Transverse colon (tissue), 4 donors: ENCODE results near the gene TTYH3. TPM values are rescaled to one million over a fixed set of nuclear protein-coding genes. Genes with fewer than 3 reads are reported as not detected.

Experiments used
- DNase-seq: peaks from one replicate; pipeline ENCODE4 v3.0.0-alpha.2; 2019
- H3K27ac ChIP-seq, 4 donors: fragments of 200-600 bp; sonication (generic); 2 replicates each; pipeline ENCODE4 v1.5.1; 2016 to 2018; ENCODE audit warnings: inconsistent platforms in 4 of 4
- H3K27me3 ChIP-seq: fragments of 200-600 bp; sonication (generic); 2 replicates; pipeline ENCODE4 v1.5.1; 2017; ENCODE audit warnings: inconsistent platforms
- H3K36me3 ChIP-seq, 4 donors: fragments of 200-600 bp; sonication (generic); 2 replicates each; pipeline ENCODE4 v1.5.1; 2017 to 2019; ENCODE audit warnings: inconsistent platforms in 4 of 4
- H3K4me1 ChIP-seq, 4 donors: fragments of 200-600 bp; sonication (generic); 2 replicates each; pipeline ENCODE4 v1.5.1; 2017 to 2020; ENCODE audit warnings: inconsistent platforms in 4 of 4
- H3K4me3 ChIP-seq, 4 donors: fragments of 200-600 bp; sonication (generic); 1 replicate in 1 of 4; 2 replicates in 3 of 4; pipeline versions ENCODE4 v1.5.1 to v1.6.1; 2017 to 2019; ENCODE audit warnings: inconsistent platforms in 4 of 4
- H3K9me3 ChIP-seq, 2 donors: fragments of 200-600 bp; sonication (generic); 2 replicates each; pipeline ENCODE4 v1.5.1; 2017 to 2019; ENCODE audit warnings: inconsistent platforms in 2 of 2
- EP300 ChIP-seq: sonication (generic); formaldehyde crosslinking; IDR thresholded peaks from one replicate; pipeline ENCODE4 v1.6.1; 2017; ENCODE audit warnings: antibody characterized with exemption, low read depth
- POLR2A ChIP-seq: fragments of 450-650 bp; IDR thresholded peaks from one replicate; pipeline ENCODE4 v1.6.1; 2016; ENCODE audit warnings: antibody characterized with exemption, mild to moderate bottlenecking, moderate library complexity
- POLR2AphosphoS5 ChIP-seq, 3 donors: sonication (generic); formaldehyde crosslinking; IDR thresholded peaks; one replicate each; pipeline ENCODE4 v1.6.1; 2016; ENCODE audit warnings: antibody characterized with exemption in 3 of 3
- WGBS, 2 donors: methylation state at CpG; one replicate each; pipeline ENCODE4 v1.1.5; 2018; ENCODE audit warnings: low coverage in 1 of 2; 5-methylcytosine and 5-hydroxymethylcytosine counted together
- in situ Hi-C, 4 donors: fragments of 200-750 bp; cut with MboI; loops; one replicate each; pipeline versions ENCODE4 v1.15.0 to v1.15.1; 2017; ENCODE audit warnings: low sequenced_read_pairs in 3 of 4, low pct_ligation_motif_present in 1 of 4, low pct_unique_long_range_greater_than_20kb in 1 of 4
- intact Hi-C: fragments of 100-400 bp; cut with DNase I; formaldehyde crosslinking; loops from one replicate; pipeline ENCODE4 v1.15.1; 2023; ENCODE audit warnings: low total_unique reads
- total RNA-seq, 4 donors: library from RNA; depleted of rRNA; stranded (reverse); fragments of >200 nt; gene quantifications; one replicate each; pipeline ENCODE4 v1.1.0, GENCODE V29; 2016
- TF ChIP-seq, protein P1 (sequence below), 5 experiments: fragments of 200-600 bp in 3 of 5; fragments of 450-650 bp in 2 of 5; sonication (generic) in 3 of 5; IDR thresholded peaks; 1 replicate in 2 of 5; 2 replicates in 3 of 5; pipeline ENCODE4 v1.5.1; 2016 to 2017; ENCODE audit warnings: antibody characterized with exemption in 5 of 5, inconsistent platforms in 3 of 5, mild to moderate bottlenecking in 2 of 5, moderate library complexity in 1 of 5

Gene TTYH3
- total RNA-seq, 4 donors from 2014 or later, result 11.2 to 43.6 (median 23.0) TPM

DNA sequence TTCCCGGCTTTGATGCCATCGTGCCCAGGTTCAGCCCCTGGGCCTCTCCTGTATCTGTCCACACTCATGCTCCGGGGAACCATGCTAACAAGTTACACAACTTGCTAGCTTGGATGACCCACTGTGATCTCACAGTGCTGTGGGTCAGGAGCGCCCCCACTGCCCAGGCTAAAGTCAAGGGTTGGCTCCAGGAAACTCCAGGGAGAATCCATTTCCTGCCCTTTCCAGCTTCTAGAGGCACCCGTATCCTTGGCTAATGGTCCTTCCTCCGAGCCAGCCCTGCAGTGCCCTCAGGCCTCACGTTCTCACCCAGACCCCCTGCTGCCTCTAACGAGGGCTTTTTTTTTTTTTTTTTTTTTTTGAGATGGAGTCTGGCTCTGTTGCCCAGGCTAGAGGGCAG, 75.7 kb downstream of the TTYH3 start:
- 77% methylated on average over 8 of the region's 8 CpGs; no CpG with 5 or more reads in 1 of the 2 donors for WGBS, 2 donors
- Histone ChIP-seq H3K4me1 (peaks cover 0 to 13% (median 5%) of the 10 kb centered on the region in 4 donors), H3K4me3 (no peak overlapping the region), H3K36me3 (no peaks in the 10 kb centered on the region), H3K27me3 (no peaks in the 10 kb centered on the region), H3K9me3 (no peaks in the 10 kb centered on the region), H3K27ac (no peak overlapping the region)
- no peak for TF ChIP-seq POLR2AphosphoS5 (IDR thresholded peaks at IDR 0.05)
- TF ChIP-seq, protein P1, sequence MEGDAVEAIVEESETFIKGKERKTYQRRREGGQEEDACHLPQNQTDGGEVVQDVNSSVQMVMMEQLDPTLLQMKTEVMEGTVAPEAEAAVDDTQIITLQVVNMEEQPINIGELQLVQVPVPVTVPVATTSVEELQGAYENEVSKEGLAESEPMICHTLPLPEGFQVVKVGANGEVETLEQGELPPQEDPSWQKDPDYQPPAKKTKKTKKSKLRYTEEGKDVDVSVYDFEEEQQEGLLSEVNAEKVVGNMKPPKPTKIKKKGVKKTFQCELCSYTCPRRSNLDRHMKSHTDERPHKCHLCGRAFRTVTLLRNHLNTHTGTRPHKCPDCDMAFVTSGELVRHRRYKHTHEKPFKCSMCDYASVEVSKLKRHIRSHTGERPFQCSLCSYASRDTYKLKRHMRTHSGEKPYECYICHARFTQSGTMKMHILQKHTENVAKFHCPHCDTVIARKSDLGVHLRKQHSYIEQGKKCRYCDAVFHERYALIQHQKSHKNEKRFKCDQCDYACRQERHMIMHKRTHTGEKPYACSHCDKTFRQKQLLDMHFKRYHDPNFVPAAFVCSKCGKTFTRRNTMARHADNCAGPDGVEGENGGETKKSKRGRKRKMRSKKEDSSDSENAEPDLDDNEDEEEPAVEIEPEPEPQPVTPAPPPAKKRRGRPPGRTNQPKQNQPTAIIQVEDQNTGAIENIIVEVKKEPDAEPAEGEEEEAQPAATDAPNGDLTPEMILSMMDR (IDR thresholded peaks at IDR 0.05), result no peak
- no peak for TF ChIP-seq POLR2A
- no peak for TF ChIP-seq EP300
- intact Hi-C loops (no loop called here), in situ Hi-C loops (no loop called here)
- no peak for DNase-seq

DNA sequence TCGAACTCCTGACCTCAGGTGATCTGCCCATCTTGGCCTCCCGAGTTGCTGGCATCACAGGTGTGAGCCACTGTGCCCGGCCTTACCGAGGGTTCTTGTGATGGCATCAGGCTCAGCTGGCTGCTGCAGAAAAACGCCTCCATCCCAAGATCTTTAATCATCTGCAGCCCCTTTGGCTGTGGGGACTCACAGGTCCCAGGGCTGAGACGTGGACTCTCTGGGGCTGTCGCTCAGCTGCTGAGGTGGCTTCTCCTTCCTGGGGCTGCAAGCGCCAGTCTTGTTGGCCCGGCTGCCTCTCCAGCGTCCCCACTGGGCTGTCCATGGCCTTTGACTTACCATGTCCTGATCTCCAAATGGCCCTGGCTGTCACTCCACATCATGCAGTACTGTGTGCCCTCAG, 76.3 kb downstream of the TTYH3 start:
- in situ Hi-C loops (no loop called here), intact Hi-C loops (no loop called here)
- no peaks in the 10 kb centered on the region for H3K27me3 ChIP-seq
- H3K9me3 ChIP-seq, result no peaks in the 10 kb centered on the region
- H3K36me3 ChIP-seq, result no peaks in the 10 kb centered on the region
- TF ChIP-seq POLR2AphosphoS5 (IDR thresholded peaks at IDR 0.05) (no peak), EP300 (no peak), POLR2A (no peak)
- TF ChIP-seq, protein P1 (IDR thresholded peaks at IDR 0.05), result no peak
- no peak overlapping the region for H3K27ac ChIP-seq
- 90% methylated on average over 10 of the region's 10 CpGs; no CpG with 5 or more reads in 1 of the 2 donors for WGBS, 2 donors
- H3K4me1 ChIP-seq, result peaks cover 0 to 13% (median 5%) of the 10 kb centered on the region in 4 donors
- DNase-seq, result no peak
- H3K4me3 ChIP-seq, result no peak overlapping the region

DNA sequence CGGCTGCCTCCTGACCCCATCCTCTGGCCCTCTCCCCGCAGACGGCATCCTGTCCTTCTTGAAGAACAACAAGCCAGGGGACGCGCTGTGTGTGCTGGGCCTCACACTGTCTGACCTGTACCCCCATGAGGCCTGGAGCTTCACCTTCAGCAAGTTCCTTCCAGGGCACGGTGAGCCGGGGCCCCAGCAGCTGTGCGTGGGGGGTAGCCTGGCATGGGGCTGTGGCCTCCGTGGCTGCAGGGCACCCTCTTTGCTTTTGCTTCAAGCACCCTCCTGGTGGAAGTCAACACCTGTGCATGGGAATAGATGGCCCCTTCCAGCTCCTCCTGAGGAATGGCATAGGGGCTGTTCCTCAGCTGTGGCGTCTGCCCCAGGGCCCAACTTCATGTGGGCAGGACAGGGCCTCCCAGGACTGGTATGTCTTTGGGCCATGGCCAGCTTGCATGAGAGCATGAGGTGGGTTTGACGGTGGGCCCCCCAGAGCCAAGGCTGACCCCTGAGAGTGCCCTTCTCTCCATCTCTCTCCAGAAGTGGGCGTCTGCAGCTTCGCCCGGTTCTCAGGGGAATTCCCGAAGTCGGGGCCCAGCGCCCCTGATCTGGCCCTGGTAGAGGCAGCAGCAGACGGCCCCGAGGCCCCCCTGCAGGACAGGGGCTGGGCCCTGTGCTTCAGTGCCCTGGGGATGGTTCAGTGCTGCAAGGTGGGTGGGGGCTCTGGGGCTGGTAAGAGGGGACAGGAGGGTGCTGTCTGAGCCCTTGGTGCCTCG, 76.9 kb downstream of the TTYH3 start:
- Histone ChIP-seq H3K27ac (no peak overlapping the region), H3K27me3 (no peaks in the 10 kb centered on the region), H3K36me3 (no peaks in the 10 kb centered on the region), H3K4me1 (peaks cover 0 to 13% (median 5%) of the 10 kb centered on the region in 4 donors), H3K9me3 (no peaks in the 10 kb centered on the region), H3K4me3 (no peak overlapping the region)
- in situ Hi-C loops, result no loop called here
- 81% methylated on average over 18 of the region's 20 CpGs; no CpG with 5 or more reads in 1 of the 2 donors for WGBS, 2 donors
- no peak for DNase-seq
- intact Hi-C loops, result no loop called here
- no peak for TF ChIP-seq EP300
- no peak for TF ChIP-seq POLR2A
- TF ChIP-seq, protein P1 (IDR thresholded peaks at IDR 0.05), result no peak
- no peak for TF ChIP-seq POLR2AphosphoS5 (IDR thresholded peaks at IDR 0.05)

DNA sequence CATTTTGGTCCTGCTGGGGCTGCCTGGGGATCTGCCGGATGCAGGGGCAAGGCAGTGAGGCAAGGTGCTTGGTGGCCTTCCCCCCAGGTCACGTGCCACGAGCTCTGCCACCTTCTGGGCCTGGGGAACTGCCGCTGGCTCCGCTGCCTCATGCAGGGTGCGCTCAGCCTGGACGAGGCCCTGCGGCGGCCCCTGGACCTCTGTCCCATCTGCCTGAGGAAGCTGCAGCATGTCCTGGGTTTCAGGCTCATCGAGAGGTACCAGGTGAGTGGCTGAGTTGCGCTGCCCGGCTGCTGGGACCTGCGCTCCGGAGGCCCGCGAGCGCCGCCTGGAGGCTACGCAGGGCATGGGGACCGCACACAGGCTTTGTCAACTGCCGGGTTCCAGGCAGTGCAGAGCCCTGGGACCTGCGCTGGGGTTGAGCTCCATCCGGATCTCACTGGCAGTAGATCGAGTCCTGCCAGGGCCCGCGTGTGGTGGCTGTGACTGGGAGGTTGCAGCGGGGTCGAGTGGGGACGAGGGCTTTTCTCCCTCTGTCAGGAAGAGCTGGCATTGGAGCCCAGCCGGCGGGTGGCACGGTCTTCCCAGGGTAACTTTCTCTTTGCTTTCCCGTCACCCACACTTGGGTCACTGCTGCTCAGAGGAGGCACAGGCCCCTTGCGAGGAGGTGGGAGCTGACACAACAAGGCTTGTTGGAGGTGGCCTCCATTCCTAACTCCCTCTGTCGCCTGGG, 77.9 kb downstream of the TTYH3 start:
- intact Hi-C loops, result no loop called here
- Histone ChIP-seq H3K36me3 (no peaks in the 10 kb centered on the region), H3K4me1 (peaks cover 0 to 13% (median 5%) of the 10 kb centered on the region in 4 donors), H3K9me3 (no peaks in the 10 kb centered on the region), H3K27ac (no peak overlapping the region), H3K27me3 (no peaks in the 10 kb centered on the region), H3K4me3 (peak overlapping the region in 3 of 4 donors; percentile 2 to 45 (median 20))
- peak; percentile 85 for DNase-seq
- in situ Hi-C loops, result no loop called here
- TF ChIP-seq POLR2A (no peak), POLR2AphosphoS5 (IDR thresholded peaks at IDR 0.05) (no peak), EP300 (no peak)
- TF ChIP-seq, protein P1 (IDR thresholded peaks at IDR 0.05), result peak; percentile 85 to 94 (median 91)
- 23% methylated on average over 26 of the region's 35 CpGs; no CpG with 5 or more reads in 1 of the 2 donors for WGBS, 2 donors
